GM18517 (cell line): ENCODE data around the gene SPG11.
"Not testable (repeated sequence)": the region's sequence is repeated elsewhere in the genome, so short reads cannot be mapped to it uniquely, and the experiment has no call there.

Source experiments
- ATAC-seq: cut with Tn5 transposase; IDR thresholded peaks from one replicate; pipeline ENCODE4 v1.9.1; 2021; ENCODE audit warnings: mild to moderate bottlenecking, moderate library complexity; ENCODE audit not compliant: unreplicated experiment

Gene SPG11

GRCh38 chr15:44676676-44677075, 13.2 kb upstream of the SPG11 start:
- no peak for ATAC-seq

- no peak for ATAC-seq
Observed at GRCh38 chr15:44675911-44676310, 12.4 kb upstream of the SPG11 start.

GRCh38 chr15:44673639-44674038, 10.2 kb upstream of the SPG11 start:
- no peak for ATAC-seq

- no peak for ATAC-seq
Observed at GRCh38 chr15:44670087-44670950, 6.9 kb upstream of the SPG11 start.

GRCh38 chr15:44668921-44669320, 5.5 kb upstream of the SPG11 start:
- ATAC-seq: no peak

GRCh38 chr15:44667039-44667360, 3.5 kb upstream of the SPG11 start:
- ATAC-seq: no peak

GRCh38 chr15:44666210-44667038, 3.0 kb upstream of the SPG11 start:
- ATAC-seq: peak; percentile 27

- peak; percentile 41 for ATAC-seq
Observed at GRCh38 chr15:44662478-44663409, 718 bp downstream of the SPG11 start.

GRCh38 chr15:44661576-44661975, 1.9 kb downstream of the SPG11 start:
- no peak for ATAC-seq

- ATAC-seq: no peak
Observed at GRCh38 chr15:44659056-44659455, 4.4 kb downstream of the SPG11 start.

- no peak for ATAC-seq
Observed at GRCh38 chr15:44657378-44657777, 6.1 kb downstream of the SPG11 start.

GRCh38 chr15:44656913-44657312, 6.5 kb downstream of the SPG11 start:
- ATAC-seq: no peak

- no peak for ATAC-seq
Observed at GRCh38 chr15:44656298-44656697, 7.2 kb downstream of the SPG11 start.

GRCh38 chr15:44654858-44655257, 8.6 kb downstream of the SPG11 start:
- no peak for ATAC-seq

- ATAC-seq: no peak
Observed at GRCh38 chr15:44647637-44648036, 15.8 kb downstream of the SPG11 start.

GRCh38 chr15:44647036-44647435, 16.4 kb downstream of the SPG11 start:
- no peak for ATAC-seq

GRCh38 chr15:44646460-44646859, 17.0 kb downstream of the SPG11 start:
- ATAC-seq: no peak

- ATAC-seq: no peak
Observed at GRCh38 chr15:44641651-44642050, 21.8 kb downstream of the SPG11 start.

- no peak for ATAC-seq
Observed at GRCh38 chr15:44636976-44637375, 26.5 kb downstream of the SPG11 start.

- ATAC-seq: no peak
Observed at GRCh38 chr15:44633603-44634002, 29.9 kb downstream of the SPG11 start.

- not testable (repeated sequence) for ATAC-seq
Observed at GRCh38 chr15:44625286-44625685, 38.2 kb downstream of the SPG11 start.
